Measurements from ENCODE around the gene ZBTB7C.

The ZBTB7C gene

GRCh38 chr18:48138660-48139430, 270.3 kb downstream of the ZBTB7C start:
- DNase-seq (ENCODE audit: low spot score) = no peak

GRCh38 chr18:48138210-48138609, 271.0 kb downstream of the ZBTB7C start:
- no peak for DNase-seq (ENCODE audit: low spot score)

GRCh38 chr18:48137374-48138081, 271.7 kb downstream of the ZBTB7C start:
- DNase-seq (ENCODE audit: low spot score) = no peak

GRCh38 chr18:48136827-48137373, 272.3 kb downstream of the ZBTB7C start:
- no peak for DNase-seq (ENCODE audit: low spot score)

GRCh38 chr18:48136051-48136826, 272.9 kb downstream of the ZBTB7C start:
- DNase-seq (ENCODE audit: low spot score) = no peak

- DNase-seq (ENCODE audit: low spot score) = no peak
Measured at GRCh38 chr18:48135436-48135966, 273.7 kb downstream of the ZBTB7C start.

- DNase-seq (ENCODE audit: low spot score) = no peak
Measured at GRCh38 chr18:48134609-48135008, 274.6 kb downstream of the ZBTB7C start.

- no peak for DNase-seq (ENCODE audit: low spot score)
Measured at GRCh38 chr18:48133671-48134251, 275.4 kb downstream of the ZBTB7C start.

GRCh38 chr18:48132797-48133655, 276.2 kb downstream of the ZBTB7C start:
- no peak for DNase-seq (ENCODE audit: low spot score)

GRCh38 chr18:48131042-48131441, 278.1 kb downstream of the ZBTB7C start:
- no peak for DNase-seq (ENCODE audit: low spot score)

- DNase-seq (ENCODE audit: low spot score) = no peak
Measured at GRCh38 chr18:48129621-48130082, 279.5 kb downstream of the ZBTB7C start.

- DNase-seq (ENCODE audit: low spot score) = no peak
Measured at GRCh38 chr18:48127606-48128005, 281.6 kb downstream of the ZBTB7C start.

GRCh38 chr18:48126240-48126639, 282.9 kb downstream of the ZBTB7C start:
- DNase-seq (ENCODE audit: low spot score) = no peak

GRCh38 chr18:48125724-48126123, 283.5 kb downstream of the ZBTB7C start:
- no peak for DNase-seq (ENCODE audit: low spot score)

- DNase-seq (ENCODE audit: low spot score) = no peak
Measured at GRCh38 chr18:48124857-48125626, 284.1 kb downstream of the ZBTB7C start.

- no peak for DNase-seq (ENCODE audit: low spot score)
Measured at GRCh38 chr18:48123941-48124340, 285.2 kb downstream of the ZBTB7C start.

- DNase-seq (ENCODE audit: low spot score) = no peak
Measured at GRCh38 chr18:48123324-48123723, 285.9 kb downstream of the ZBTB7C start.

GRCh38 chr18:48122816-48123215, 286.4 kb downstream of the ZBTB7C start:
- DNase-seq (ENCODE audit: low spot score) = no peak

- no peak for DNase-seq (ENCODE audit: low spot score)
Measured at GRCh38 chr18:48122376-48122775, 286.8 kb downstream of the ZBTB7C start.

- no peak for DNase-seq (ENCODE audit: low spot score)
Measured at GRCh38 chr18:48121752-48122151, 287.4 kb downstream of the ZBTB7C start.

All from RKO (cell line).